UCSD-AML1 (cell line): Measurements from ENCODE around the gene HYAL3.
"Not testable (repeated sequence)": the region's sequence is repeated elsewhere in the genome, so short reads cannot be mapped to it uniquely, and the experiment has no call there.

Source experiments
- DNase-seq: peaks from one replicate; lab custom pipeline; 2025; ENCODE audit not compliant: unreplicated experiment; lab: John Stamatoyannopoulos, UW

Gene HYAL3

GRCh38 chr3:50259432-50260026 is 39.7 kb downstream of the HYAL3 start:
- no peak for DNase-seq

- no peak for DNase-seq
Measured at GRCh38 chr3:50258979-50259378, 40.2 kb downstream of the HYAL3 start.

DNA sequence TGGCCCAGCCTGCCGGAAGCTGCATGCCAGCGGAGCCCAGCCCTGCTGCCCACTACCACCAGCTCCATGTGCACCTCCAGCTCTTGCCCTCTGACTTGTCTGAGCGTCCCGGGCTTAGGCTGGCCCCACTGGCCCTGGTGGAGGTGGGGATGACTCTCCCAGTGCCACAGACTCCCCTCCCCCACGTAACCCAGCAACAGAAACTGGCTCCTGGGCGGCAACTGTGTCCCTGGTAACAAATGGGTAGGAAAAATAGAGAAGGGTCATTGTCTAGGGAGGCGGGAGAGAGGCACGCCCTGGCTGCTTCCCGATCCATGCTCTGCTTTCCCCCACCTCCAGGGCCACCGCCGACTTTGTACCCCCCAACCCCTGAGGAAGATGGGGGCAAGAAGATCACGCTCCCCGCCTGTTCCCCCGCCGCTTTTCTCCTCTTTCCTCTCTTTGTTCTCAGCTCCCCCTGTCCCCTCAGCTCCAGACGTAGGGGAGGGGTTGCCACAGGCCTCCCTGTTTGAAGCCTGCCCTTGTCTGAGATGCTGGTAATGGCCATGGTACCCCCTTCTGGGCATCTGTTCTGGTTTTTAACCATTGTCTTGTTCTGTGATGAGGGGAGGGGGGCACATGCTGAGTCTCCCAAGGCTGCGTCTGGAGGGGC is 41.0 kb downstream of the HYAL3 start:
- no peak for DNase-seq

DNA sequence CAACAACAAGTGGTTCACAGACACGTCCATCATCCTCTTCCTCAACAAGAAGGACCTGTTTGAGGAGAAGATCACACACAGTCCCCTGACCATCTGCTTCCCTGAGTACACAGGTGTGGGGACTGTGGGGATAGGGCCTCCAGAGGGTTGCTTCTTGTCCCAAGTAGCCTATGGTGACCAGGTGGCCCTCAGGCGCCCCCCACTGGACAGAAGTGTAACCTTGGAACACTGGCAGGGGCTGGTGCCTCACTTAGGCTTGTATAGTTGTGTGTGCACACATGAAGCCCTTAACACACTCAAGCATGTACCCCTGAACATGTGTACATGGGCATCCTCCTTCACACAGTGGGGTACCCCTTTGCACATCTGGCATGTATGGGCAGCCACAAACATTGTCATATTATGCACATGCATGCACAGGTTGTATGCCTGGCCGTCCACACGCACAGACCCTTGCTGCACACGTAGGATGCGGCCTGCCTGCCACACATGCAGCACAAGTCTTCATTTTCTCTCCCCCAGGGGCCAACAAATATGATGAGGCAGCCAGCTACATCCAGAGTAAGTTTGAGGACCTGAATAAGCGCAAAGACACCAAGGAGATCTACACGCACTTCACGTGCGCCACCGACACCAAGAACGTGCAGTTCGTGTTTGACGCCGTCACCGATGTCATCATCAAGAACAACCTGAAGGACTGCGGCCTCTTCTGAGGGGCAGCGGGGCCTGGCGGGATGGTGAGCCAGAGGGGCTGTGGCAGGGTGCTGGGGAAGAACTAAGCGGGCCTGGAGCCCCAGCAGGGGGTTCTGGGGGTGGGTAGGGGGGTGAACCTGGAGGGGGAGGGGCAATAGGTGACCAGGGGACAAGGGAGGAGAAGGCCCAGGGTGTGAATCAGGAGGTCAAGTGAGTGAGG is 42.0 kb downstream of the HYAL3 start:
- DNase-seq, result peak; percentile 56

- no peak for DNase-seq
Measured at GRCh38 chr3:50255251-50255615, 44.0 kb downstream of the HYAL3 start.

DNA sequence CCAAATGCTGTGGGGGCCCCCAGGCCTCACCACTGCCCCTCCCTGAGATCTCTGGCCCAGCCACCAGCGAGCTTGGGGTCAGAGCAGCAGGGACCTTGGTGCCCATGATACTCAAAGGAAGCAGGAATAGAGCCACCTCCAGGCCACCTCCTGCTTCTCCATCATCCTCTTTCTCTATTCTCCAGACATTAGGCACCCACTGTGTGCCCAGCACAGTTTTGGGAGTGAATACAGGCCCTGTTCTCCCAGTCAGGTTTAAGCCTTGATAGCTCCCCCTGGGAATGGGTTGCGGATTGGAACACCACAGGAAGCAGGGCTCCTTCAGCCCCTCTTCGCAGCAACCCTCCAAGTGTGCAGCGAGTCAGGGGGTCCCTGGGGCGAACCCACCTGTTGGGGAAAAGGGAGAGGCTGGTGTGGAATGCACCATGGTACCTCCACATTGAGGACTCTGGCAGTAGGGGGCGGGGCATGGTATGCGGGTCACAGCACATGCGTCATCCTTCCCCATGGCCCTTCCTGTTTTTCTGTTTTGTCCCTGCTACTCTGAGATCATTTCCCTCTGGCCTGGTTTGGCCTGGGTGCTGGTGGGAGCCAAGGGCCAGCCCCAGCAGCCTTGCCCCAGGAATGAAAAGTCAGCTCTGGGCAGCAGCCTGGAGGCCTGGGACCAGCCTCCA is 44.5 kb downstream of the HYAL3 start:
- DNase-seq, result peak; percentile 49

DNA sequence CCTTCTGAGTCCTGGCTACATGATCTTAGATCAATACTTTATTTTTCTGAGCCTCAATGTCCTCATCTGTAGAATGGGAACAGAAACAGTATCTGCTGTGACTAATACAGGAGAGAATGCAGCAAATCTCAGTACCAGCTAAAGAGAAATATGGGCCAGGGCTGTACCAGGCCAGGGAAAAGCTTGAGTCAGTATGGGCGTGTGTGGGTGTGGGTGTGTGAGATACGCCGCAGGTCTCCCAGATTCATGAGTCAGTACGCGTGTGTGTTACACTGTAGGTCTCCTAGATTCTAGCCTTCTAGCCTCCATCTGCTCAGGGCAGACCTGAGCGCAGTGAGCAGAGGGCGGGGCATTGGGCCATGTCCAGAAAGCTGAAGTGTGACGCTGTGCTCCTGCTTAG is 48.0 kb downstream of the HYAL3 start:
- no peak for DNase-seq

DNA sequence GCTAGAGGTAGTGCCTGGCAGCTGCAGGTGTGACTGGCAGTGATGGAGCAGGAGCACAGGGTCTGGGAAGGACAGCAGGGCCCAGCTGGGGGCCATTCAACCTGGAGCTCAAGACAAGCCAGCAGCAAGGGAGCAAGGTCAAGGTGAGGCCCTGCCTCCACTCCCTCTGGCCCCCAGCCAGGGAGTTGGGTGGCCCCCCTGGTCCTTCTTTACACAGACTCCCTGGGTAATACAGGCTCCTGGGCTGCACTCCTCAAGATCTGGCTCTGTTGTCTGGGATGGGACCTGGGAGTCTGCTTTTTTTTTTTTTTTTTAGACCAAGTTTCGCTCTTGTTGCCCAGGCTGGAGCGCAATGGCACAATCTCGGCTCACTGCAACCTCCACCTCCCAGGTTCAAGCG is 48.7 kb downstream of the HYAL3 start:
- no peak for DNase-seq

- DNase-seq, result no peak
Measured at GRCh38 chr3:50249457-50249856, 49.7 kb downstream of the HYAL3 start.

GRCh38 chr3:50248387-50248786 is 50.8 kb downstream of the HYAL3 start:
- no peak for DNase-seq

GRCh38 chr3:50246517-50246954 is 52.7 kb downstream of the HYAL3 start:
- DNase-seq, result peak; percentile 65

GRCh38 chr3:50245831-50246516 is 53.2 kb downstream of the HYAL3 start:
- DNase-seq, result peak; percentile 90

DNA sequence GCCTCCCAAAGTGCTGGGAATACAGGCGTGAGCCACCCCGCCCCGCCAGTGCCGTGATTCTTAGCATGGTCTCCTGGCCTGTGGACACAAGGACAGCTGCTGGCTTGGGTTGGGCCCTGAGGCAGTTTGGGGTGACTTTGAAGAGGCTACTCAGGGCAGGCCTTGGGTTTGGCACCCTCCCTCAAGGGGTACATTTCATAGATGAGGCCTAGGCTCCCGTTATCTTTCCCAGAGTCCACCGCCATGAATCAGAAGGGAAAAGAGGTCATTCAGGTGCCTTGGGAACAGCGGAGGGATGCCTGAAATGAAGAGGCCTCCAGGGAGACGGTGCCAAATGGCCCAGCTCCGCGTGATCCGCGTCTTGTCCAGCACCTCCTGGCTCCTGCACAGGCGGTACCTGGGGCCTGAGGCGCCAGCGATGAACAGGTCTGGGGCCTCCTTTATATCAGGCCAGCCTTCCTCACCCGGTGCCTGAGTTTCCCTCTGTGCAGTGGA is 53.9 kb downstream of the HYAL3 start:
- DNase-seq, result no peak

DNA sequence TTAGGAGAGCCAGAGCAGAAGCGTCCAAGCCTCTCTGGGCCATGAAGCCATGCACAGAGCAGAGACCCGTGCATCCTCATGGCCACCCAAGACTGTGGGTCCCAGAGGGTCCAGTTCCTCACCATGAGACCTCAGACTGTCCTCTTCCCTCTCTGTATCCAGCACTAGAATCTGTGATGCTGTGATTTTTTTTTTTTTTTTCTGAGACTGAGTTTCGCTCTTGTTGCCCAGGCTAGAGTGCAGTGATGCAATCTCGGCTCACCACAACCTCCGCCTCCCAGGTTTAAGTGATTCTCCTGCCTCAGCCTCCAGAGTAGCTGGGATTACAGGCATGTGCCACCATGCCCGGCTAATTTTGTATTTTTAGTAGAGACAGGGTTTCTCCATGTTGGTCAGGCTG is 54.4 kb downstream of the HYAL3 start:
- not testable (repeated sequence) for DNase-seq

GRCh38 chr3:50243543-50243895 is 55.7 kb downstream of the HYAL3 start:
- no peak for DNase-seq

DNA sequence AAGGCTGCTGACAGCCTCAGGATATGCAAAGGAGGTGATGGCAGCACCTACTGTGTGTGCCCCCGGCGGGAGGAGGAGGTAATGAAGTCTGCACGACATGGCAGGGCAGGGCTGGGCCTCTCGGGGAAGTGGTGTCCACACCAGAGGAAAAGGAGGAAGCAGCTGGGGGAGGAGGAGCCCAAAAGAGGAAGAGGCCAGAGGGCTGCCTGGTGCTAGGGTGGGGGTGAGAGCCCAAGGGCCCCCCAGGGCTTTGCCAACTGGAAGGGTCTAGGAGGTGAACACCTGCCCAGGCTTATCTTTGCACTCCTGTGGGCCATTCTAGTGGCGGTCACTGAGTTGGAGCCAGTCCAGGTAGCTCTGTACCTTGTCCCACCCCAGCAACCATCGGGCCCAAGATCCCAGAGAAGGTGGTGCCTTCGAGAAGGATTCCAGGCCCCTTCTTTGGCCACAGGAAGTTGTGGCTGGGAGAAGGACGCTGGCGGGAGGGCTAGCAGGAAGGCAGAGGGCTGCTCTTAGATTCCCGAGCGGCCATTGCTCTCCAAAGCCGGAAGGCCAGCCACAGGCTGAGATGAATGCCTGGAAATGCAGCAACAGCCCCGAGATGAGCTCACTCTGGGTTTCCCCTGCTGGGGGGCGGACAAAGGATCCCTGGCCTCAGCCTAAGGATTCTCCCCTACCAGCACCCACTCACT is 56.2 kb downstream of the HYAL3 start:
- peak; percentile 91 for DNase-seq
